Kidney glomerular epithelial cell (primary cell): ENCODE data around the gene NPIPB13.
"Not testable (repeated sequence)": the region's sequence is repeated elsewhere in the genome, so short reads cannot be mapped to it uniquely, and the experiment has no call there.

Source experiments
- DNase-seq: peaks from one replicate; lab custom pipeline; 2025; lab: John Stamatoyannopoulos, UW

NPIPB13 gene

GRCh38 chr16:30248379-30248778, at the start of gene NPIPB13:
NPIPB13 (minus strand) TSS chr16:30248479; CDS start chr16:30245573, 2,906 bp downstream.
- not testable (repeated sequence) for DNase-seq

GRCh38 chr16:30282357-30282756, 34.1 kb upstream of the NPIPB13 start:
- DNase-seq, result not testable (repeated sequence)

- not testable (repeated sequence) for DNase-seq
These were observed 30.2 kb upstream of the NPIPB13 start for GRCh38 chr16:30278523-30278922.

- not testable (repeated sequence) for DNase-seq
These were observed 31.2 kb downstream of the NPIPB13 start for GRCh38 chr16:30217082-30217481.

- DNase-seq, result not testable (repeated sequence)
These were observed 36.9 kb downstream of the NPIPB13 start for GRCh38 chr16:30211414-30211813.

- not testable (repeated sequence) for DNase-seq
These were observed 39.2 kb downstream of the NPIPB13 start for GRCh38 chr16:30209032-30209431.

- DNase-seq, result not testable (repeated sequence)
These were observed 41.1 kb downstream of the NPIPB13 start for GRCh38 chr16:30207063-30207704.

GRCh38 chr16:30206252-30206651, 42.0 kb downstream of the NPIPB13 start:
- not testable (repeated sequence) for DNase-seq

GRCh38 chr16:30205541-30206236, 42.6 kb downstream of the NPIPB13 start:
- DNase-seq, result not testable (repeated sequence)

- DNase-seq, result not testable (repeated sequence)
These were observed 48.5 kb downstream of the NPIPB13 start for GRCh38 chr16:30199608-30200343.

- DNase-seq, result not testable (repeated sequence)
These were observed 49.2 kb downstream of the NPIPB13 start, which contains the start of gene SULT1A3 for GRCh38 chr16:30199049-30199448. SULT1A3 (plus strand) TSS chr16:30199255; CDS start chr16:30200729, 1,474 bp downstream.
